Activated CD8-positive, alpha-beta memory T cell treated with anti-CD3 and anti-CD28 coated beads, Interleukin-2, amount 50 U/mL, for 48 hours (primary cell): ENCODE data around the gene GMPR2.

ENCODE experiments used
- DNase-seq: peaks from one replicate; pipeline ENCODE4 v3.0.0-alpha.2; 2020

Gene GMPR2

DNA sequence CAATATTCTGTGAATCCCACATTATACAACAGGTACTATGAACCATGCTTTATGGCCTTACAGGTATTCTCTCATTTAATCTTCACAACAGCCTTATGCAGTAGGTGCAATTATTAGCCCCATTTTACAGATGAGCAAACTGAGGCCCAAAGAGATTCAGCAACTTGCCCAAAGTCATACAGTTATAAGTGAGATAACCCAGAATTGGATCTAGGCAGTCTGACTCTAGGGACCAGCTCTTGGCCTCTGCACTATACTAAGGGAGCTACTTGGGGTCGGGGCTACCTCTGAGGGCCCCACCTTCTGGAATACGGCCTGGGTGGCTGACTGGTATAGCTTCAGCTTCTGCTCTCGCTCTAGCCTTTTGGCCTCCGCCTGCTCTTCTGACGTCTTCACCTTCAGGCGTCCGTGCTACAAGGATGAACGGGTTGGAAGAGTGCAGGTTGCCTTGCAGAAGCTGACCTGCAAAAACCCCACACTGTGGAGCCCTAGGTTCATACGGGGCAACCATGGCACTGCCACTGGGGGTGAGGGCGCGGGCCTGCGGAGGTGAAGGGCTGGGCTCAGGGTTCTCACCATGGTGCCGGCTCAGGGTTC, 37.9 kb downstream of the GMPR2 start:
- DNase-seq: no peak

DNA sequence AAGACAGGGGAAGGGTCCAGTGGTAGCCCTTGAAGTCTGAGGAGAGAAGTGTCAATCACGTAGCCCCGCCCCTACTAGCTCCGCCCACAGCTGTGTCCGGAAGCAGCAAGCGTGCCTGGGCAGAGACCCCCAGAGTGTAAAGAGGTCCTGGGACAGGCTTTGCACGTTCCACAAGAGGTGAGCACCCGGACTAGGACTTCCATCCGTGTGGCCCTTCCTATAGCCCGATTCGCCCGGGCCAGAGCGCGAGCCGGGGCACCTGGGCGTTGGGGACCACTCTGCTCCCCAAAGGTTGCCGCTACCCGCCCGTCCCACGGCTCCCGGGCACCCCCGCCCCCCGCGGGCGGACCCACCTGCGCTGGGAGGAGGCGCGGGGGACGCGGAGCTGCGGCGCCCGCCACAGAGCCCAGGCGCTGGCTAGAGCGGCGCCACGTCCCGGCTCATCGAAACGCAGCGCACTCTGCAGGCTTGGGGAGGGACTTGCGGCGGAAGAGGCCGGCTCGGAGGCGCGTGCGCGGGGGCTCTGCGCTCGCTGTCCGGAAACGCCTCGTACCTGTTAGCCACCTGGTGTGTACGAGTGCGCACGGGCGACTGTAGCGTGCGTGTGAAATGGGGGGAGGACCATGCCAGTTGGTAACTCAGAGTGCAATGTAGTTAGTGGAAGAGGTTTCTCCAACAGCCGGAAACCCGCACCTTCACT, 38.6 kb downstream of the GMPR2 start, which contains the start of gene RABGGTA:
Gene RABGGTA, minus strand, starts transcription at position 464 of the 700 bp plus-strand sequence. CDS start 482 bp downstream, outside the sequence.
- peak; percentile 93 for DNase-seq

DNA sequence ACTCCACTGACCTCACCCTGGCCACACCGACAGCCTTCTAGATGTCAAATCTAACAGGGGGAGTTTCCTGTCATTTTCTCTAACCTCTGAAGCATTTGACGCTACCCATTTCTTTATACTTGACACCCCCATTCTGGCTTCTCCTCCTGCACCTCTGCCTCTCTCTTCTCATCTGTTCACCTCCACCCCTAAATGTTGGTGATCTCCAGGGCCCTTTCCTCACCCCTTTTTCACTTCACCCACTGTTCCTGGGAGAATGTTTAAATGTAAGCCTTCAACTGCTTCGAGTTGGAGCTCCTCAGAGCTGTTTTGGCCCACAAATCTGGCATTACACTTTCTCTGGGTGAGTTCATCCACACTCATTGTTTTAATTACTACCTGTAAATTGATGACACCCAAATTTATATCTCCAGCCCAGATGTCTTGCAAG, 39.1 kb downstream of the GMPR2 start:
- no peak for DNase-seq

DNA sequence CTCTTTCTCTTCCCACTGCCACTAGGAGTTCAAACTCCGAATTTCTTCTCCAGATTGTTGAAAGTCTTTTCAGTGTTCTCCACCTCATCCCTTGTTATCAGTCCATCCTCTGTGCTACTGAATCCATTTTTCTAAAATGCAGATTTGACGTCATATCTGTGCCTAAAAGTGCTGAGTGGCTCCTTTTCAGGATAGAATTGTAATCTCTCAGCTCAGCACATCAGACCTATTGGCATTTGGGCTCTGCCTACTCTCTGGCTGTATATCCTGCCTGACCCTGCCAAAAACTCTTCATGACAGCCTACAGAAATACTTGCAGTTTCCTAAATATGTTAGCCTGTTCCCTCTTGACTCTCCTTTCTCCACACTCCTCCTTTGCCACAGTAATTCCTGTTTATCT, 39.7 kb downstream of the GMPR2 start:
- DNase-seq: no peak

DNA sequence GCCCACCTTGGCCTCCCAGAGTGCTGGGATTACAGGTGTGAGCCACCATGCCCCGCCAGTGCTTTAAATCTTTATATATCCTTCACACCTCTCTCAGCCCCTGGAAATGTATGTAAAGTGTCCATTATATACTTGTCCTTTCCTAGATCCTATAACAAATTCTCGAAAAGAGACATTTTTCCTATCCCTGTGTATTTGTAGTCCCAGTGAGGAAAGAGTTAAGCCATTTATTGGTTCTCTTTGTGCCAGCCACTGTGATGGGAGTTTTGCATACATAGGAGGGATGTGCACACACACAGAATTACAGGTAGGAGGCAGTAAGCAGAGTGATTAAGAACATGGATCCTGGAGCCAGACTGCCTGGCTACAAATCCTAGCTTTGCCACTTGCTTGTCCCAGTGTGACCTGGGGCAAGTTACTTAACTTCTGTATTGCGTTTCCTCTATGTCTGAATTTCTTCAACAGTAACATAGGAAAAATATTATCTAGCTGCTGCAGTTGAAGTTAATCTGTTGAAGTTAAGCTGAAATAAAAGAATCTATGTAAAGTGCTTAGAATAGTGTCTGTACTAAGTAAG, 40.8 kb downstream of the GMPR2 start:
- DNase-seq: no peak

DNA sequence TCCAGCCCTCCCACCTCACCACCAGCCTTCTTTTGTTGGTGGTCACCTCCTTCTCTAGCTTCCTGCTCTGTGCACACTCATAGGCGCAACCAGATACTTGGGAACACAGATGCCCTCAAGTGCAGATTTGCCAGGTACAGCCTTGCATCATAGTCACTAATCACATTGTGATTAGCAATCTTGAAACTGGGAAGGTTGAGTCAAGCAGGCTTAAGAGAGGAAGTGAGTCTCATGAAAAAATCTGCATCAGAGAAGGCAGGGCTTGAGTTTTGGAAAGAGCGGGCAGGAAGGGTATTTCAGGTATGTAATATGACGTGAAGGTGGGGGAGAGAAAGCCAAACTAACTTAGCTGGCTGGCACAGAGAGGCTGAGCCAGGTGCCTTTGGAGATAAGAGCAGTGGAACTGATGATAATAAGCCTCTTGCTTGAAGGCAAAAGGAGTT, 41.4 kb downstream of the GMPR2 start:
- peak; percentile 64 for DNase-seq

DNA sequence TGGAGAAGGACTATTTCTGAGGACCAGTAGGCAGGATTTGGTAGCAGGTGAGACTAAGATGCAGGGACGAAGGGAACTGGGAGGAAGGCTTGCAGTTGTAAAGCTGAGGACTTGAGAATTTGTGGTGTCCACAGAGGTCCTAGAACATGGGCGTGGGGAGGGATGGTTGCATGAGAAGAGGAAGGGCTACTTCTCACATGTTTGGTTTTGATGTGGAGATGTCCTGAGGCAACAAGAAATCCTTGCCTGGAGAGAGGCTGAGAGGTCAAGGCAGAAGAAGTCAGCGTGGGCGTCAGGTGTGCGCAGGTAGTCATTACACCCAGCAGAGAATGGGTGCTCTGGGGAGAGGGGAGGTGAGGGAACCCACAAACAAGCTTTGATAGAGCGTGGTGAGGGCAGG, 44.3 kb downstream of the GMPR2 start:
- DNase-seq: no peak

DNA sequence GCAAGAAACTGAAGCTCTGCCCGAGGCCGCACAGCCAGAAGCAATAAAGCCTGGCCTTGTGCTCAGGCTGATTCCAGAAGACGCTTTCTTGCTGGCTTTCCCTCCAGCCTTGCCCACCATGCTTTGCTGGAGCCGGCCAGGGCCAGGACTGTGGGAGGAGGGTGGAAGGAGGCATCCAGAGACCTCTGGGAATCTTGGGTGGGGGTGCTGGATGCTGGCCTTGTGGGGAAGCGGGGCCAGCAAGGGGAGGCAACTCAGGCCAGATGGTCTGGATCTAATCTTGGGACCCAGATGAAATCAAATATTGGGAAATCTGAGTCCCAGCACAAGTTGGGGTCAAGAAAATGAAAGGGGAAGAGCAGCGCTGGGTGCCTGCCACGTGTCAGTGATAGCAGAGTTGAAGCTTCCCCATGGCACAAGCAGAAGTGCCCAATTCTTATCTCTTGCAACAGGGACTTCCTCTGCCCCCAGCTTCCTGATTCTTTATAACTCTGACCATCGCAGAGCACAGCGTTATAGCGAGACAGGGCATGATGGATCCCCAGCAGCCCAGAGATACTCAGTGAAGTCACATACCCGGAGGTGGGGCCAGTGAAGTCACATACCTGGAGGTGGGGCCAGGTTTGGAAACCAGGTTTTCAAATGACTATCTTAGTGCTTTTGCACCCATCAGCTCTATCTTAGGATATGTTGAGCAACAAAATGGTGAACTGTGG, 45.0 kb downstream of the GMPR2 start:
- no peak for DNase-seq

DNA sequence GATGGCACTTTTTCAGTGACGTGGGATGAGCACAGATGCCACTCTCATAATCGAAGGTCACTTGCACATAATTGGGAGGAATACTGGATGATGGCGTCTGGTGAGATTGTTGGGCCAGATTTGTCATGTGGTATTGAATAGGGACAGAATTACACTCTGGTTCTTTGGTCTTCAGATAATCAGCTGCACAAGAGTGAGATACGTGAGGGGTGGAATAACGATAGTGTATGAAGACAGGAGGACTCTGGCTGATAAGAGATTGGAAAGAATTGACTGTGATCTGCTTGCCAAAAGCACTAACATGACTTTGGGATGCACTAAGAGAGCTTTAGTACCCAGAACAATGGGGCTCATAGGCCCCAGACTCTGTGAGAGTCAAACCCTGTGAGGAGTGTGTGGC, 45.7 kb downstream of the GMPR2 start:
- DNase-seq: no peak

DNA sequence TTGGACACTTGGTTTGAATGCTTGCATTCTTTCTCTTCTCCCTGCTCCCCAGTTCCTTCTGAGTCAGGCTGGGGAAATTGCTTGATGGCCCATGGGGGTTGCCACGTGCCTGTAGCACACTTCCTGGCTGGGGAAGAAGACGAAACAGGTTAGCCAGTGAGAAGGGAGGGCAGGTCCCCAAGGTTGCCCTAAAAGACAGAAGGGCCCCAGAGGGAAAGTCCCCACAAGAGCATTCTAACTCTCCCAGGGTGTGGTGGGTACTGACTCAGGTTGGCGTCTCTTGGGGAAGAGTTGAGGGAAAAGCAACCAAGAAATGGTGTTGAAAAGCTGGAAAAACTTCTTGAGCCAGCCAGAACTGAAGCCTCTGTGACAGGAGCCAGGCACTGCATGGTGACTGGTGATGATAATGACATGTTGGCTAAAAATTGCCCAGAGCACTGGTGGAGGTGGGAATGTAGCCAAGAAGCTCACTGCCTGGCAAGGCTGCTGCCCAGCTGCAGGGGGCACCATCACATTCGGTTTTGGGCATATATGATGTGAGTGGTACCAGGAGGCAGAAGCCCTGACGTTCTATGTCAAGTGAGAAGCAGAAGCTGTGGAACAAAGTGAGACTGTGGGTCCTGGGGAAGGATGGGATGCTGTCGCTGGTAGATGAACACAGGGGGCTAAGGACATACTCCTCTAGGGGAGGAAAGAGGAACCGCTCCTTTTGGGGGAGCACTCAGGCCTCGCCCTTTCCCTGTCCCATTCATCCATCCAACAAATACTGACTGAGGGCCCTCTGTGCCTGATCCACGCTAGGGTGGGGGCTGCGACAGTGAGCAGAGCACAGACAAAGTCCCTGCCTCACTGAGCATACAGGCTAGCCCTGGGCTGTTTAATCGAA, 46.8 kb downstream of the GMPR2 start:
- DNase-seq: peak; percentile 66

DNA sequence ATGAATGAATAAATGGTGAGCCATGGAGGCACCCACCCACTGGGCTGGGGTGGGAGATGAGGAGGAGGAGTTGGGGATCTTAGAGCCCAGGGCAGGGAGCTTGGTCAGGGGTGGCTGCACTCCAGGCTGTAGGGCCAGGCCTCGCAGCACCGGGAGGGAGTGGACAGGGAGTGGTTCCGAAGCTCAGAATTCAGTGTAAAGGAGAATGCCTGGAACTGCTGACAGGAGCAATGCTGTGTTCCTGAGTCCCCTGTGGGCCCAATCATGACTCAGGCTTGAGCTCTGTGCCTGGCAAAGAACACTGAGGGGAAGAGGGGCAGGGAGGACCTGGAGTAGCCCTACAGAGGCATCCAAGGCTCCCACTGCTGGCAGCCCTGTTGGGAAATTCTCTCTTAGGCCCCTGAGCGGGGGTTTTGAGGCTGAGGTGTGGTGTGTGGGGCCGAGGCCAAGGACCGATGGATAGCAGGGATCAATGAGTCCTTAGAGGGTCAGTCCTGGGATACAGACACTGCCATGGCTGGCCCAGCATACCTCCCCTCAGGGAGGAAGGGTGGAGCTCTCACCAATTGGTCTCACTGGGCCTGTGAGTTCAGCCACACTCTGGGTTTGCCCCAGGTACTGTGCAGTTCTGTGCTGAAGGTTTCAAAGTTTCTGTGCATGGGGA, 48.2 kb downstream of the GMPR2 start:
- no peak for DNase-seq

DNA sequence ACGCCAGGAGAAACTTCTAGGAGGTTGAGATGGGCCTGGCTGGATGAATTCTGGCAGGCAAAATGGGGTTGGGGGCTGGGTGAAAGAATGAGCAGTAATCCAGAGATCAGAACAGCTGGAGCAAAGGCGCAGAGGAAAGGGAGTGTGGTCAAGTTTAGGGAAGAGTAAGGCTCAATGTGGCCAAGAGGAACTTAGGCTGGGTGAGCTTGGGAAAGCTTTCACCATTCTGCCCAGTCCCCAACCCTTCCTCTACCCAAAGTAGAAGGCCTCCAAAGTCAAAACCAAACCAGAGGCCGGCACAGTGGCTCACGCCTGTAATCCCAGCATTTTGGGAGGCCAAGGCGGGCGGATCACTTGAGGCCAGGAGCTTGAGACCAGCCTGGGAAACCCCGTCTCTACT, 48.9 kb downstream of the GMPR2 start:
- DNase-seq: no peak

DNA sequence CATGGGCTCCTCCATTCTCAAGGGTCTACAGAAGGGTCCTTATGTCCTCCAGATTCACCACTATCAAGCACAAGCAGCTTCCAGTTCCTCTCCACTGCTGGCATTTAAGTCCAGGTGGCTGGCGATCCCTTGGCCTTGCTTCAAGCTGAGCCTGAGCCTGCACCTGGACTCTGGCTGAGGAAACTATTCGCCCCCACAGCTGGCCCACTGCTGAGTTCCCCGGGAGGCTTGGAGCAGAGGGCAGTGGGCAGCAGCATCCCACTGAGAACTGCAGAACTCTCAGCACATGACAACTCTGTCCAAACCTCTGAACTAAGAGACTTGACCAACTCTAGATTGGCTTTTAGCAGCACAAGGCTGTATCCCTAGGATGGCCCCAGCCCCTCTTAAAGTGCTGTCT, 50.0 kb downstream of the GMPR2 start:
- no peak for DNase-seq

DNA sequence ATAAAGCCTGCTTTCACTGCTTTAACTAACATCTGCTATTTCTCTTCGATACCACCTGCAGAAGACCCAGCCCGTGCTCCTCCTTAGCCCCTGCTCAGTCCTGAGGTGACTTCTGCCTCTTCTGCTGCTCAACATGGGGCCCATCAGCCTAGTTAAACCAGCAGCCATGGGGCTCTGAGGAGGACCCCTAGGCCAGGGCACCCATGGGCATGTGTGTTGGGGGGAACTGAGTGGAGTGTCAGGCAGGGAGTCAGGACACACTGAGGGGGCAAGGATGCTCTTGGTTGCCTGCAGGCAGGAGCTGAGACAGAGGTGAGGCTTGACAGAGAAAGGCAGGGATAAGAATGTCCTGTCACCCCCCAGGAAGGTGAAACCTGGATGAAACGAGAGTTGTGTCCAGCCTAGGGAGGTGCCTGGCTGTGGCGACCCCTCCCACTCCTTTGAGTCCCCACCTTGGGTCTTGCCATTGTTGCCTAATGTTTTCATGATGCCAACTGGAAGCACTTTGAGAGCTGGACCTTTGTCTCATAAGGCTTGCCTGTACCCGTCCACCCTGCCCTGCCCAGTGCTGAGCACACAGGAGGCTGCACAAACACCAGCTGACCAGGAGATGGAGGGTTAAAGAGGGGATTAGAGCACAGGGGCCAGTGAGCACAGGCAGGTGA, 51.2 kb downstream of the GMPR2 start:
- no peak for DNase-seq

DNA sequence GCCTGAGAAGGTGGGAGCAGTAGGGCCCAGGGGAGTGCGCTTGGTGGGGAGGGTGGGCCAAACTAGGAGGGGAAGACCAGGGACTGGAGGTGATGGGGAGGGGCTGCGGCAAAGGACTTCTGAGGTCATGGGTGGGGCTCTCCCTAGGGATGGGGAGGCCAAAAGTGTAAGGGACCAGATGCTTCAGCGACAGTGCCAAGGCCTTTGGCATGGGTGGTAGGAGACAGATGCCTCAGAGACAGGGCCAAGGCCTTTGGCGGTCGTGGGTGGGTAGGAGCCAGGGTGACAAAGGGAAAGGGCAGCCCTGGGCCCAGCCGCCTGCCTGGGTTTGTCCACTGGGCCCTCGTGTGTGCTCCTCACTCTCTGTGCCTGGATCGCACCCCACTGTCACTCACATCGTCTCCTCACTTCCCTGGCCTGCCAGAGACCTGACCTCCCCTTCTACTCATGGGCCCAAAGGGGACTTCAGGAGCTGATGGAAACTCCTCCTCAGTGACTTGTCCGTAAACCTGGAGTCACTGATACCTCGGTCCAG, 51.8 kb downstream of the GMPR2 start:
- no peak for DNase-seq

DNA sequence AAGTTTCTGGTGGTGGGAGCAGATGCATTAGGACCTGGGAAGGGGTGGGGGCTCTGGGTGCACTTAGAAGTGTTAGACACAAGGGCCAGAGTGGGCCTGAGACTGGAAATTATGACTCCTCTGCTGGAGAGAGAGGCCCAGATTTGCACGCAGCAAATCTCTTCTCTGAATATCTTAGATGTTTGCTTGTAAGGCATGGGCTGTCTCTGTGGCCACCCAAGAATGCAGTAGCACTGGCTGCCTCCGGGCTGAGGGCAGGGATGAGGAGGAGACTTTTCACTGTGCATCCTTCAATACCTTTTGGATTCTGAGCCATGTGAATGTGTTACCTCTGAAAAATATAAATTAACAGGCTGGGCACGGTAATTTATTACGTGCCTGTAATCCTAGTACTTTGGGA, 52.6 kb downstream of the GMPR2 start:
- no peak for DNase-seq

DNA sequence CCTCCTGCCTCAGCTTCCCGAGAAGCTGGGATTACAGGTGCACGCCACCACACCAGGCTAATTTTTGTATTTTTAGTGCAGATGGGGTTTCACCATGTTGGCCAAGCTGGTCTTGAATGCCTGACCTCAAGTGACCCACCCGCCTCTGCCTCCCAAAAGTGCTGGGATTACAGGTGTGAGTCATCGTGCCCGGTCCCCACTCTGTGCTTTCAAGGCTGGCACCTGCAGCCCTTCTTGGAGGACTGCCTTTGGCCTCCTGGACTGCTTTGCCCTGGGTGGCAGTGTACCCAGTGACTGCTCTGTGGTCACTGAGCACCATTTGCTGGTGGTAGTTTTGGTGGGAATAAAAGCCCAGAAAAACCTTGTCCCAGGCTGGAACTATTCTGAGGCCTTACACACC, 54.3 kb downstream of the GMPR2 start:
- DNase-seq: no peak
